Measurements from ENCODE around the gene MICAL3. TPM values are rescaled to one million over a fixed set of nuclear protein-coding genes. Genes with fewer than 3 reads are reported as not detected.

The MICAL3 gene
- total and polyA plus RNA-seq, 2 of the 8 experiments (the other 6 are each of a cell fraction or from before 2014, with no cell fraction given): 8.3 to 41.8 TPM

DNA sequence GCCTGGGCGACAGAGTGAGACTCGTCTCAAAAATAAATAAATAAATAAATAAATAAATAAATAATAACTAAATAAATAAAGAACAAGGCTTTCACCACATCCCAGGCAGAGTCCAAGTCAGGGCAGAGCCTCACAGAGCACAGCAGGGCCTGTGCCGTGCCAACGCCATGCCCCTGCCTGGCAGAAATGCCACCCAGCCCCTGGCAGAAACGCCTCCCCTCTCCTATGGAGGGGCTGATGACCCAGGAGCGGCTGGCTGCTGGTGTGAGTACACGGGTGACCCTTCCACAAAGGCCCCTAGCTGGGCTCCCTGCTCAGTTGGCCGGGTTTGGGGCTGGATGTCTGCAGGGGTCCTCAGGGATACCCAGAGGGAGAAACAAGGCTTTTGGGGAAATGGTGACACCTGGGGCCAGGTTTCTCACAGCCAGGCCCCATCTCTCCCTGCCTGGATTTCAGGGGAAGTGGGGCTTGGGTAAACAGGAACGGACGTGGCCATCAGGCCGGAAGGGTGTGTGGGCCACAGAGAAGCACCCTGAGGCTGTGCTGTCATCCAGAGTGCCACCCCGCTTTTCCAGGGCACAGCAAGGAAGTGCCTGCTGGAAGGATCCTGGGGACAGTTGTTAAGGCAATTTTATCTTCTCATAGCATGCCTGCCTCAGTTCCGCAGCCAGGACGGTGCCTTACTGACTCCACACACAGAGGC is 255.2 kb downstream of the MICAL3 start:
- Histone ChIP-seq H3K56ac (replicated peaks; ENCODE audit: insufficient read length, low read depth, low read length) (no peak overlapping the region), H3K79me1 (ENCODE audit: low read depth, low read length) (peaks cover 12% of the 10 kb centered on the region), H4K8ac (ENCODE audit: extremely low read depth, insufficient read depth, low read length) (0 out of 2 replicates have a peak overlapping the region, but pooled peaks have one; percentile 2), H3K18ac (ENCODE audit: extremely low read depth, low read length) (no peak overlapping the region), H3K4me3 (ENCODE audit: extremely low read depth in 1 of 4, insufficient read depth in 2 of 4, low read depth in 3 of 4, low read length in 4 of 4) (no peak overlapping the region), H4K91ac (replicated peaks; ENCODE audit: insufficient read length, low read length) (no peak overlapping the region), H2AFZ (ENCODE audit: low read length) (no peak overlapping the region), H3K4ac (replicated peaks; ENCODE audit: insufficient read length, low read depth, low read length) (no peak overlapping the region), H2BK5ac (ENCODE audit: low read depth, low read length) (no peak overlapping the region), H3K4me1 (replicated peaks in 1 of 4; ENCODE audit: control insufficient read depth in 3 of 4, insufficient read depth in 4 of 4, low read length in 3 of 4) (peaks cover 6 to 13% (median 11%) of the 10 kb centered on the region in 4 experiments), H4K20me1 (replicated peaks in 1 of 2; ENCODE audit: control insufficient read depth in 1 of 2, insufficient read depth in 2 of 2, low read length in 2 of 2) (peaks cover 2 to 11% of the 10 kb centered on the region in 2 experiments), H2BK12ac (ENCODE audit: low read depth, low read length) (no peak overlapping the region), H3K4me2 (ENCODE audit: insufficient read depth in 1 of 2, low read depth in 2 of 2, low read length in 2 of 2) (no peak overlapping the region), H3K23me2 (ENCODE audit: low read depth, low read length) (peaks cover 8% of the 10 kb centered on the region), H3K9me3 (ENCODE audit: insufficient read depth in 2 of 2, low read depth in 1 of 2, low read length in 1 of 2) (no peaks in the 10 kb centered on the region), H3K36me3 (ENCODE audit: control insufficient read depth in 2 of 4, insufficient read depth in 4 of 4, low read length in 3 of 4) (no peaks in the 10 kb centered on the region), H3K27ac (ENCODE audit: low read depth, low read length) (no peak overlapping the region), H3K14ac (ENCODE audit: insufficient read length) (no peak overlapping the region), H3K23ac (ENCODE audit: insufficient read length) (no peak overlapping the region), H2BK120ac (replicated peaks; ENCODE audit: low read depth, low read length) (no peak overlapping the region), H3K27me3 (replicated peaks in 1 of 4; ENCODE audit: control insufficient read depth in 3 of 4, extremely low read depth in 1 of 4, insufficient read depth in 3 of 4, low read length in 3 of 4) (no peaks in the 10 kb centered on the region), H3K79me2 (ENCODE audit: control insufficient read depth in 1 of 2, insufficient read depth in 2 of 2, low read length in 2 of 2) (peaks cover 0 to 59% of the 10 kb centered on the region in 2 experiments; a peak in 2 of 4 replicates), H2BK20ac (ENCODE audit: low read length) (no peak overlapping the region), H2AK5ac (ENCODE audit: low read depth, low read length) (no peak overlapping the region), H4K5ac (ENCODE audit: insufficient read length, low read depth, low read length) (no peak overlapping the region), H2BK15ac (ENCODE audit: low read length) (no peak overlapping the region), H3K9ac (replicated peaks in 1 of 4; ENCODE audit: extremely low read depth in 1 of 4, low read depth in 3 of 4, low read length in 3 of 4) (no peak overlapping the region)
- POLR2A ChIA-PET (ENCODE audit: partially characterized antibody): interaction anchor here (1.5 to 1.6 kb wide), 2 partner anchors 16 to 17 kb away, joined by 4 read pairs; no protein-coding TSS in a partner anchor
- DNase-seq (ENCODE audit: low read depth in 1 of 2, low spot score in 2 of 2) (no peak), FAIRE-seq (no peak)
- CTCF ChIA-PET (ENCODE audit: partially characterized antibody): interaction anchor here (0.9 to 4.9 kb wide), 6 partner anchors 11 to 27 kb away, joined by 3 to 36 read pairs (median 6); no protein-coding TSS in a partner anchor
- 95% methylated on average over 13 of the region's 14 CpGs; no CpG with 5 or more reads in 1 of the 2 experiments for WGBS, 2 experiments (ENCODE audit: extremely low coverage in 1 of 2, insufficient coverage in 1 of 2, insufficient read length in 1 of 2, insufficient replicate concordance in 2 of 2, low coverage in 1 of 2, low lambda C conversion rate in 2 of 2, missing lambda C conversion rate in 1 of 2)
- TF ChIP-seq ATF2 (IDR thresholded peaks at IDR 0.05; ENCODE audit: low read length) (no peak), CHD2 (IDR thresholded peaks at IDR 0.05; ENCODE audit: low read length) (no peak), YY1 (IDR thresholded peaks at IDR 0.05; ENCODE audit: low read depth, low read length) (no peak), EGR1 (IDR thresholded peaks at IDR 0.05; ENCODE audit: borderline replicate concordance, low read depth, low read length) (no peak), GTF2F1 (IDR thresholded peaks at IDR 0.05; ENCODE audit: borderline replicate concordance, low read depth, low read length) (no peak), CTBP2 (IDR thresholded peaks at IDR 0.05; ENCODE audit: borderline replicate concordance, insufficient read depth, insufficient read length, low read length) (no peak), EP300 (IDR thresholded peaks at IDR 0.05; ENCODE audit: borderline replicate concordance in 1 of 2, low read depth in 2 of 2, low read length in 2 of 2) (no peak), E2F6 (IDR thresholded peaks at IDR 0.05) (no peak)
- TF ChIP-seq, protein P1, sequence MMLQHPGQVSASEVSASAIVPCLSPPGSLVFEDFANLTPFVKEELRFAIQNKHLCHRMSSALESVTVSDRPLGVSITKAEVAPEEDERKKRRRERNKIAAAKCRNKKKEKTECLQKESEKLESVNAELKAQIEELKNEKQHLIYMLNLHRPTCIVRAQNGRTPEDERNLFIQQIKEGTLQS (IDR thresholded peaks at IDR 0.05; ENCODE audit: insufficient read depth, low read depth, low read length): no peak
